NCI-H146 treated with DMSO at 0.1 percent for 48 hours (cell line): ENCODE measurements around the gene TNRC6B.
"Not testable (repeated sequence)": the region's sequence is repeated elsewhere in the genome, so short reads cannot be mapped to it uniquely, and the experiment has no call there.

Experiments used
- DNase-seq: peaks from one replicate; lab custom pipeline; 2025; ENCODE audit not compliant: unreplicated experiment; lab: John Stamatoyannopoulos, UW

Gene TNRC6B

DNA sequence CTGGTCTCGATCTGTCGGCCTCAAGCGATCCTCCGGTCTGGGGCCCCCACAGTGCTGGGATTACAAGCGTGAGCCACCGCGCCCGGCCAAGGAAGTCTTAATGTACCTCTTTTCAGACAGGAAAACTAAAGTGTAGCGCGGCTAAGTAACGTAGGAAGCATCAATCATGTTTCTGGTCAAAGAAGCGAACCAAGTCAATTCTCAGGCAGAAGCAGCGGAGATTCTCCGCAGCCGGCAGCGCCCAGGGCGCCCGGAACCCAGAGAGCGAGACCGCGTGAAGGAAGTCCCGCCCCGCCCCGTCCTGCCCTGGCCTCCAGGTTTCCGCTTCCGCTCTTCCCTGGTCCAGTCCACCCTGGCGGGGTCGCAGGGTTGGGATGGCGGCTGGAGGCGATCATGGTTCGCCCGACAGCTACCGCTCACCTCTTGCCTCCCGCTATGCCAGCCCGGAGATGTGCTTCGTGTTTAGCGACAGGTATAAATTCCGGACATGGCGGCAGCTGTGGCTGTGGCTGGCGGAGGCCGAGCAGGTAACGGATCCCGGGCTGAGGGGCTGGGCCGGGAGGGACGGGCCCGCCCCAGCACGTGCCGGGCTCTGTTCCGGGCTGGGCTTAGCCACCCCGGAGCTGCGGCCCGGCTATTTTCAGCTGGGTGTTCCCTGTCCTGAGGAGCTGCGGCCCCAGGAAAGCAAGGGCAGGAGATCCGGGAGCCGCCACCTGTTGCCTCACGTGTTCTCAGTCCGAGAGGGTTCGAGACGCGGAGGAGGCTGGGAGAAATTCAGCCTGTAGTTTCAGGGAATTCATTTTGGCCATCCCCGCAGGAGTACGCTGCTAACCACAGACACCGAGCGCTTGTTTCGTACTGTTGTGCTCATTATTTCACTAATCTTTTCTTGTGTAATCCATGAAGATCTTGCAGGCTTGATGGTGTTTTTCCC lies 168.7 kb downstream of the TNRC6B start, which contains the start of gene ADSL:
Gene ADSL, plus strand, starts transcription at position 316 of the 934 bp plus-strand sequence. Its CDS starts 59 bp downstream, at position 375.
- DNase-seq: peak; percentile 60

- DNase-seq: no peak
These were observed 169.6 kb downstream of the TNRC6B start for GRCh38 chr22:40347300-40347699.

GRCh38 chr22:40348025-40348658 lies 170.4 kb downstream of the TNRC6B start:
- no peak for DNase-seq

DNA sequence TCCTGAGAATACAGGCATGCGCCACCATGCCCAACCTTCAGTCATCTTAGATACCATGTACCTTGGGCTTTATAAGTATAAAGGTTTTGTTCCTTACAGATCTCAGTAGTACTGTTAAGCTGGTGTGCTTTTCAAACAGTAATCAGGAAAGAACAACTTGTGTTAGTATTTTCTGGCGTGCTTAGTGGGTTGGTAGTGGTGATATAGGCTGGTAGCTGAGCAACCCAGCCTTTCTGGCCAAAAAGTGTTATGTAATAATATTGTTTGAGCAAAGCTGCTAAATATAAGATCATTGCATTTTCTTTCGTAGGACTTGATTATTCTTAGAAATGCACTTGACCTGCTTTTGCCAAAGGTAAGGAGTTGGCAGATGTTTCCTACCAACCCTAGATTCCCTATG lies 175.0 kb downstream of the TNRC6B start:
- DNase-seq: no peak

GRCh38 chr22:40361100-40361499 lies 183.4 kb downstream of the TNRC6B start:
- DNase-seq: no peak

DNA sequence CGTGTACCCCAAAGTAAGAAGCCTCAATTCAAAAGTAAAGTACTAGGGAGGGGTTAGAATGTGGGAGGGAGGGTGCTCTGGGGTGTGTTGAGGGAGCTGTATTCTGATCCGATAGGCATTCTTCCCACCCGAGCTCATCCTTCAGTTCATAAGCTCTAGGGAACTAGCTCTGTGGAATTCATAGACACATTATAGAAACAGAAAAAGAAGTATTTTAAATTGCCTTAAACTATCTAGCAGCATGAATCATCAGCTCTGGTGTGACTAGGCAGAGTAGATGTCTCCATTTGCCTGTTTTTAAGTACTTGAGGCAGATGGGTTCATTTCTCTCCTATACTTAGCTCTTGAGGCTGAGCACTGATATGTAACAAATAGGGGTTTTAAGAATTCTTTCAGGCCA lies 185.3 kb downstream of the TNRC6B start:
- no peak for DNase-seq

DNA sequence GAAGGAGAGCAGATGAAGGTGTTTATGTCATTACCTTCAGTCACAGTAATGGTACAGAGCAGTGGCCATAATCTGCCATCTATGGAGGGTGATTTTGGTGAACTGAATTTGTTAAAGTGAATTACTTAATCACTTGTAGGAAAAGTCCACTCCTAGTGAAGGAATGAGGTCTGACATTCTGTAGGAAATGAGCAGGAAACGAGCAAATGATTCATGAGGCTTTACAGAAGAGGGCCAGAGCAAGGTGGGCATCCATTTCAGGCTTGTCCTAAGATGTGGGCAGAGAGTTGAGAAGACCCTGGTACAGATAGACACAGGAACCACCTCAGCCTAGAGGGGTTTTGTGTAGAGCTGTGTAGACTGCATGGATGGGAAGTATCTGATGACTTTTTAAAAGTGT lies 186.7 kb downstream of the TNRC6B start:
- no peak for DNase-seq

GRCh38 chr22:40366068-40366467 lies 188.3 kb downstream of the TNRC6B start:
- no peak for DNase-seq

GRCh38 chr22:40367342-40367741 lies 189.6 kb downstream of the TNRC6B start:
- no peak for DNase-seq

DNA sequence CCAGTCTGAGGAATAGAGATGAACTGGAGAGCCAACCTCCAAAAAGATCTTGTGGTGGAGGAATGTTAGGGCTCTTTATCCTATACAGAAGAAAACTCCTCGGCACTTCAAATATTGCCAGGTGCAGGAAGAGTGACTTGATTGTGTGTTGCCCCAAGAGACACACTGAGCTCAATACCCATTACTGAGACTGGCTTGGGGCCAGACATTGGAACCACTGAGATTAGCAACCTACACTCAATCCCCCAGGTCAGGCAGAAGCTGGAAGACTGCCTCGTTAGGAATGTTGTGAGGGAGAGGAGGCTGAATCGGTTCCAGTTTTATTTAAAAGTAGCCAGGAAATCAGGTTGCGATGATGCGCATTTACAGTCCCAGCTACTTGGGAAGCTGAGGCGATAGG lies 190.3 kb downstream of the TNRC6B start:
- no peak for DNase-seq

GRCh38 chr22:40368836-40369235 lies 191.1 kb downstream of the TNRC6B start:
- DNase-seq: no peak

DNA sequence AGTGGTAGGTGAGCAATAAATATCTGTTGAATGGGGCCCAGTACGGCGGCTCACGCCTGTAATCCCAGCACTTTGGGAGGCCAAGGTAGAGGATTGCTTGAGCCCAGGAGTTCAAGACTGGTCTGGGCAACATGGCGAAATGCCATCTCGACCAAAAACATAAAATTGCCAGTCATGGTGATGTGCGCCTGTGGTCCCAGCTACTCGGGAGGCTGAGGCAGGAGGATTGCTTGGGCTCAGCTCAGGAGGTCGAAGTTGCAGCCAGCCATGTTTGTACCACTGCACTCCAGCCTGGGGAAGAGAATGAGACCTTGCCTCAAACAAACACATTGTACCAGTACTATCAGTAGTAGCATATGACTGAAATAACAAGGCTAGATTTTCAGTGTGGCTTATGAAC lies 196.8 kb downstream of the TNRC6B start:
- no peak for DNase-seq

DNA sequence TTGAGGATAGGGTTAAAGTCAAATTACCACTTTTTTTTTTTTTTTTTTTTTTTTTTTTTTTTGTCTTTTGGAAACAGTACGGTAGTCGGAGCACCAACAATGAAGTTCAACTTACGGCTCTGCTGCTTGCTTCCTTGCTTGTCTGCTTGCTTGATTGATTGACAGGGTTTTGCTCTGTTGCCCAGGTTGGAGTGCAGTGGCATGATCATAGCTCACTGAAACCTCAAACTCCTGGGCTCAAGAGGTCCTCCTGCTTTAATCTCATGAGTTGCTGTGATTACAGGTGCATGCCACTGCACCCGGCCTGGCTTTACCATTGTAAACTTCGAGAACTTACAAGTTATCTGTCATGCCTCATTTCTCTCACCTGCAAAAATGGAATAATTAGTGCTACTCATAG lies 198.4 kb downstream of the TNRC6B start:
- DNase-seq: no peak

DNA sequence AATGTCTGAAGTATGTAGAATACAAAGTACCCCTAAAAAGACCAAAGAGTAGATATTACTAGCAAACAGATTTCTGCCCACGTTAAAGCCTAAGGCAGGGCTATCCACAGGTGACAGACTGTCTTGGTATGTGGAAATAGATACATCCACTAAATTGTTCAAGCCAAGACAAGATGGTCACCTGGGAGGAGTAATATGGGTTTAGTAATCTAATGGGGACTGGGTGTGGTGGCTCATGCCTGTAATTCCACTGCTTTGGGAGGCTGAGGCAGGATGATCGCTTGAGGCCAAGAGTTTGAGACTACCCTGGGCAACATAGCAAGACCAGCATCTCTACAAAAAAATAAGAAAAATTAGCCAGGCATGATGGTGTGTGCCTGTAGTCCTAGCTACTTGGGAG lies 200.2 kb downstream of the TNRC6B start:
- no peak for DNase-seq

DNA sequence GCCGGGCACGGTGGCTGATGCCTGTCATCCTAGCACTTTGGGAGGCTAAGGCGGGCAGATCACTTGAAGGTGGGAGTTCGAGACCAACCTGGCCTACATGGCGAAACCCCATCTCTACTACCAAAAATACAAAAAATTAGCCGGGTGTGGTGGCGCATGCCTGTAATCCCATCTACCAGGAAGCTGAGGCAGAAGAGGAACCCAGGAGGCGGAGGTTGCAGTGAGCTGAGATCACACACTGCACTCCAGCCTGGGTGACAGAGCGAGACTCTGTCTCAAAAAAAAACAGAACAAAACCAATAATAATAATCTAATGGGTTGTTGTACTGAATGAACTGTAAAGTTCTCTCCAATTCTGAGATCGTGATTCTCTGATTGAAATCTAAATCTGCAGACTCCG lies 200.7 kb downstream of the TNRC6B start:
- not testable (repeated sequence) for DNase-seq

DNA sequence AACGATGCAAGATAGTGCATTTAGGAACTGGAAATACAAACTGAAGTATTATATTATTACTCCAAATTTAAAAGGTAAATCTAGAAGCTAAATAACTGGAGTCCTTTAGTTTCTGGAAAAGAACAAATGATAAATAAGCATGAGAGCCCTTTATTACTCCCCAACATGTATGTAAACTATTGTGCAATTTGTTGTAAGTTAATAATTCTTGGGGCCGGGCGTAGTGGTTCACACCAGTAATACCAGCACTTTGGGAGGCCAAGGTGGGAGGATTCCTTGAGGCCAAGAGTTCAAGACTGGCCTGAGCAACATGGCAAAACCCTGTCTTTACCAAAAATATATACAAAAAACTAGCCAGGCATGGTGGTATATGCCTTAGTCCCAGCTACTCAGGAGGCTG lies 203.7 kb downstream of the TNRC6B start:
- DNase-seq: no peak

- DNase-seq: no peak
These were observed 206.2 kb downstream of the TNRC6B start for GRCh38 chr22:40383905-40384304.

DNA sequence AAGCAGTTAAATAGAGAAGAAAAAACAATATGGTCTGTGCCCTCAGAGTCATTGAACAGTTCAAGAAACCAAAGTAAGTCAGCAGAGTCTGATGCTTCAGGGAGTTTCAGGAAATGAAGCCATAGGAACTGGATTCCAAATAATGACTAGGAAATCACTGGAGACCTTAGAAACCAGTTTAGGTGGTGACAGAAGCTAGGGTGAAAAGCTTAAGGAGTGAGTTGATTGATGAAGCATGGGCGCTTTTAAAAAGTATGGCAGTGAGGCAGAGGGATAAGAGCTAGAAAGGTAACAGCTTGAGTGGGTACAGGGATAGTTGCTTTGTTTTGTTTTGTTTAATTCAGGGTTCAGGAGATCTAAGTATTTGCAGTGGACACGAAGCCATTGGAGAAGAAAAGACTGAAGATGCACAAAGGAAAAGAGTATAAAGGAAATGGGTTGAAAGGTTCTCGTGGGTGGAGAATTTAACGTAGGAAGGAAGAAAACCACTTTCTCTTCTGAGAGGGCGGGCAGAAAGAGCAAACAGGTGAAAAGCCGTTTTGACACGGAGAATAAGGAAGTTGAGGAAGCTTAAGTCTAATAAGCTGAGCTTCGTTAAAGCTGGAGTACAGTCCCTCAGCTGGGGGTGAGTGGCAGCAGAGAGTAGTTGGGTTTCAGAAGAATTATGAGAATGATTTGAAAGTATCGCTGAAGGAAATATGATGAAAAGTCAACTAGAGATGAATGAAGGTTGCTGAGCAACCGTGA lies 207.5 kb downstream of the TNRC6B start:
- no peak for DNase-seq
